ENCODE data around the gene LORICRIN.

DNA sequence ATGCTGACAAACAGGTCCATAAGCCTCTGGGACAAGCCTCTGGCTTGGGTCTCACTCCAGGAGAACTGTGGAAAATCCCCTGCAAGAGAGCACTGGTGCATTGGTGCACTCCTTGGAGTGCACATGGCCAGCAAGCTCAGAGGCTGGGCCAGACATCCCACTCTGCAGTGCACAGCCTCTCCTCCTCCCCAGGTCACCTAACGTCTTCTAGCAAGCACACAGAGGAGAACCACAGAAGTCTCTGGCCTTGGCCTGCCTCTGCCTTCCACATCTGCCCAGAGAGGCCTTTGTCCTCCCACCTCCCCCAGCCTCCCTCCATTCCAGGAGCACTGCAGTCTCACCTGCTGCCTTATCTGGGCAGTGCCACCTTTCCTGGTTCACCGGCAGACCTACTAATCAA is 49.1 kb downstream of the LORICRIN start:
- TF ChIP-seq, protein P1, sequence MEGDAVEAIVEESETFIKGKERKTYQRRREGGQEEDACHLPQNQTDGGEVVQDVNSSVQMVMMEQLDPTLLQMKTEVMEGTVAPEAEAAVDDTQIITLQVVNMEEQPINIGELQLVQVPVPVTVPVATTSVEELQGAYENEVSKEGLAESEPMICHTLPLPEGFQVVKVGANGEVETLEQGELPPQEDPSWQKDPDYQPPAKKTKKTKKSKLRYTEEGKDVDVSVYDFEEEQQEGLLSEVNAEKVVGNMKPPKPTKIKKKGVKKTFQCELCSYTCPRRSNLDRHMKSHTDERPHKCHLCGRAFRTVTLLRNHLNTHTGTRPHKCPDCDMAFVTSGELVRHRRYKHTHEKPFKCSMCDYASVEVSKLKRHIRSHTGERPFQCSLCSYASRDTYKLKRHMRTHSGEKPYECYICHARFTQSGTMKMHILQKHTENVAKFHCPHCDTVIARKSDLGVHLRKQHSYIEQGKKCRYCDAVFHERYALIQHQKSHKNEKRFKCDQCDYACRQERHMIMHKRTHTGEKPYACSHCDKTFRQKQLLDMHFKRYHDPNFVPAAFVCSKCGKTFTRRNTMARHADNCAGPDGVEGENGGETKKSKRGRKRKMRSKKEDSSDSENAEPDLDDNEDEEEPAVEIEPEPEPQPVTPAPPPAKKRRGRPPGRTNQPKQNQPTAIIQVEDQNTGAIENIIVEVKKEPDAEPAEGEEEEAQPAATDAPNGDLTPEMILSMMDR (IDR thresholded peaks at IDR 0.05; ENCODE audit: insufficient read depth, low read length, poor library complexity, severe bottlenecking) = no peak
- TF ChIP-seq EZH2phosphoT487 (conservative IDR thresholded peaks at IDR 0.05; ENCODE audit: low read length) = no peak

Data from SU-DHL-6 (cell line).